ENCODE data around the gene FAM13B. TPM values are rescaled to one million over a fixed set of nuclear protein-coding genes. Genes with fewer than 3 reads are reported as not detected.

Gene FAM13B
- total RNA-seq, 2 experiments from 2014 or later, result 33.1 to 36.7 TPM

GRCh38 chr5:137888863-137889759, 143.8 kb downstream of the FAM13B start, which contains the start of gene PKD2L2:
Gene PKD2L2 (plus strand): TSS chr5:137889457. CDS start chr5:137889492, 35 bp downstream.
- H3K4me1 Mint-ChIP-seq (ENCODE audit: low read depth), result peaks cover 29% of the 10 kb centered on the region
- TF ChIP-seq CTCF (IDR thresholded peaks at IDR 0.05), result no peak
- CTCF ChIA-PET, result no interaction called here

GRCh38 chr5:137888466-137888862, 144.4 kb downstream of the FAM13B start:
- H3K4me3 Mint-ChIP-seq, result peak overlapping the region; percentile 86
- H3K27ac Mint-ChIP-seq, result peak overlapping the region; percentile 93
- peaks cover 6% of the 10 kb centered on the region for H3K36me3 Mint-ChIP-seq (ENCODE audit: low read depth)
- Histone ChIP-seq H3K4me1 (ENCODE audit: insufficient read depth, low read length) (peaks cover 16% of the 10 kb centered on the region), H3K4me3 (ENCODE audit: low read length) (peak overlapping the region; percentile 67), H3K9me3 (ENCODE audit: control insufficient read depth in 1 of 2, insufficient read depth in 1 of 2, low read length in 2 of 2) (peaks cover 0 to 4% of the 10 kb centered on the region in 2 experiments), H3K27ac (ENCODE audit: low read depth in 1 of 2, low read length in 2 of 2) (peak overlapping the region in 1 of 2 donors; percentile 84), H3K27me3 (ENCODE audit: control insufficient read depth in 1 of 2, insufficient read depth in 2 of 2, low read length in 2 of 2) (no peaks in the 10 kb centered on the region), H3K36me3 (ENCODE audit: insufficient read depth, low read length) (no peaks in the 10 kb centered on the region)
- H3K27me3 Mint-ChIP-seq, result peaks cover 3% of the 10 kb centered on the region
- DNase-seq (peak in 1 of 14 experiments; percentile 23), ATAC-seq (ENCODE audit: poor library complexity) (no peak)
- POLR2A ChIA-PET, result interaction anchor here (0.9 to 2.0 kb wide), 7 partner anchors 10 to 147 kb away, joined by 3 to 25 read pairs (median 3); partner anchors contain the start of genes FAM13B and HNRNPA0
- H3K9me3 Mint-ChIP-seq, result no peaks in the 10 kb centered on the region
- intact Hi-C loops (cut with DNase I, micrococcal nuclease), result loop anchor here in 1 of 2 experiments (5.0 kb wide), 1 partner anchor 131 kb away; no protein-coding TSS in a partner anchor
- H3K4me1 Mint-ChIP-seq (ENCODE audit: low read depth), result peaks cover 29% of the 10 kb centered on the region
- CTCF ChIA-PET, result no interaction called here
- no peak for TF ChIP-seq CTCF (IDR thresholded peaks at IDR 0.05)

More at GRCh38 chr5:137888863-137889759, 143.8 kb downstream of the FAM13B start, which contains the start of gene PKD2L2:
- peak; percentile 96 for ATAC-seq (ENCODE audit: poor library complexity)
- Histone ChIP-seq H3K4me3 (ENCODE audit: low read length) (peak within 1 kb of the TSS; percentile 67), H3K27ac (ENCODE audit: low read depth in 1 of 2, low read length in 2 of 2) (peak within 1 kb of the TSS; percentile 60 to 84), H3K36me3 (ENCODE audit: insufficient read depth, low read length) (no peaks in the 10 kb centered on the region), H3K27me3 (ENCODE audit: control insufficient read depth in 1 of 2, insufficient read depth in 2 of 2, low read length in 2 of 2) (no peaks in the 10 kb centered on the region), H3K4me1 (ENCODE audit: insufficient read depth, low read length) (peaks cover 16% of the 10 kb centered on the region), H3K9me3 (ENCODE audit: control insufficient read depth in 1 of 2, insufficient read depth in 1 of 2, low read length in 2 of 2) (peaks cover 0 to 4% of the 10 kb centered on the region in 2 experiments)
- POLR2A ChIA-PET, result interaction anchor here (0.6 to 2.0 kb wide), 16 partner anchors 8 to 687 kb away, joined by 3 to 25 read pairs (median 3); partner anchors contain the start of genes FAM13B, HNRNPA0 and HSPA9
- H3K27ac Mint-ChIP-seq, result peak within 1 kb of the TSS; percentile 93
- peak within 1 kb of the TSS; percentile 86 for H3K4me3 Mint-ChIP-seq
- peaks cover 6% of the 10 kb centered on the region for H3K36me3 Mint-ChIP-seq (ENCODE audit: low read depth)
- DNase-seq, result peak; percentile 51 to 92 (median 74)
- H3K9me3 Mint-ChIP-seq, result no peaks in the 10 kb centered on the region
- peaks cover 4% of the 10 kb centered on the region for H3K27me3 Mint-ChIP-seq
- intact Hi-C loops (cut with DNase I, micrococcal nuclease), result loop anchor here in 1 of 2 experiments (5.0 kb wide), 1 partner anchor 132 kb away; no protein-coding TSS in a partner anchor

Other genes with a start within 250 kb of the FAM13B start
- gene MYOT, start 165.2 kb downstream of the FAM13B start, total RNA-seq, result not detected
- gene PKD2L2, start 143.6 kb downstream of the FAM13B start, total RNA-seq, result not detected
- gene WNT8A, start 51.0 kb upstream of the FAM13B start, total RNA-seq, result not detected
- gene NME5, start 106.3 kb upstream of the FAM13B start, total RNA-seq, result not detected
- 1 to 10 TPM; 6.9 to 9.6 TPM for gene BRD8, start 145.6 kb upstream of the FAM13B start, total RNA-seq
- gene KIF20A, start 146.0 kb upstream of the FAM13B start, total RNA-seq, result not detected
- 10 to 100 TPM; 14.2 to 15.6 TPM for gene CDC23, start 180.2 kb upstream of the FAM13B start, total RNA-seq
- not detected for gene GFRA3, start 241.5 kb upstream of the FAM13B start, total RNA-seq